Thymus (tissue), 11 donors: Measurements from ENCODE around the gene BCHE. TPM values are rescaled to one million over a fixed set of nuclear protein-coding genes. Genes with fewer than 3 reads are reported as not detected.
"Not testable (repeated sequence)": the region's sequence is repeated elsewhere in the genome, so short reads cannot be mapped to it uniquely, and the experiment has no call there.

Experiments used
- DNase-seq, 9 donors: peaks; one replicate each; pipeline ENCODE4 v3.0.0-alpha.2; 2013; ENCODE audit warnings: low spot score in 9 of 9, low read depth in 6 of 9, missing footprints in 1 of 9
- H3K27ac ChIP-seq, 2 donors: one replicate each; pipeline ENCODE4 v1.5.1; 2013; ENCODE audit warnings: control low read depth in 1 of 2, low read depth in 1 of 2, low read length in 1 of 2, mild to moderate bottlenecking in 1 of 2, moderate library complexity in 1 of 2
- H3K27me3 ChIP-seq, 2 donors: one replicate each; pipeline ENCODE4 v1.5.1; 2013; ENCODE audit warnings: low read length in 1 of 2; ENCODE audit not compliant: control insufficient read depth in 2 of 2, insufficient read depth in 1 of 2
- H3K36me3 ChIP-seq, 2 donors: one replicate each; pipeline ENCODE4 v1.5.1; 2013; ENCODE audit warnings: low read length in 1 of 2, mild to moderate bottlenecking in 1 of 2, moderate library complexity in 1 of 2; ENCODE audit not compliant: control insufficient read depth in 2 of 2, insufficient read depth in 2 of 2
- H3K4me1 ChIP-seq, 2 donors: one replicate each; pipeline ENCODE4 v1.5.1; 2013; ENCODE audit warnings: low read length in 2 of 2; ENCODE audit not compliant: control insufficient read depth in 2 of 2, insufficient read depth in 2 of 2
- H3K4me3 ChIP-seq, 2 donors: one replicate each; pipeline ENCODE4 v1.5.1; 2013; ENCODE audit warnings: low read length in 2 of 2, control low read depth in 1 of 2, mild to moderate bottlenecking in 1 of 2
- H3K9me3 ChIP-seq, 2 donors: one replicate each; pipeline ENCODE4 v1.5.1; 2013; ENCODE audit warnings: low read length in 1 of 2, mild to moderate bottlenecking in 1 of 2; ENCODE audit not compliant: control insufficient read depth in 2 of 2, insufficient read depth in 1 of 2
- WGBS: extraction: QIAGEN DNeasy Blood & Tissue Kit; methylation state at CpG from one replicate; pipeline ENCODE4 v1.1.7; 2013; 5-methylcytosine and 5-hydroxymethylcytosine counted together
- polyA plus RNA-seq: library from polyadenylated mRNA; stranded (reverse); fragments of 200-250 nt; gene quantifications from one replicate; pipeline ENCODE4 v1.2.3, GENCODE V29; 2013
- total RNA-seq: library from RNA; stranded (reverse); fragments of 120-200 nt; gene quantifications from one replicate; pipeline ENCODE4 v1.2.4, GENCODE V29; 2013
- donor health status: healthy.

BCHE gene
- total and polyA plus RNA-seq, 2 donors = 2.1 to 12.4 TPM

DNA sequence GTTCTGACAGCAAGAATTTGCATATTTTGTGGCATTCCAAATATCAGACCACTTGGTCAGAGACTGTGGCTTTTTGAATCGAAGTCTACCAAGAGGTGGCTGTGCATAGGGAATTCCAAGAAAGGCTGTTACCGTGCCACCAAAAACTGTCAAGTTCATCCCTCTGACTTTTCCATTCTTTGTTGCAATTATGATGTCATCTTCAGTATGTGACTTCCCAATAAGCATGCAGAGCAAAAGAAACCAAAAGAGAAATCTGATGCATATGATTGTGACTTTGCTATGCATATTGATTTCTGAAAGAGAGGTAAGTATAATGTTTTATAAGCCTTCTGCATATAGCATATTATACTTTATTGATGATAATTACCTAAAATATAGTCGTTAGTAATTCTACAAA lies 6.5 kb downstream of the BCHE start:
- WGBS = 87% methylated on average over 3 of the region's 3 CpGs
- Histone ChIP-seq H3K27me3 (no peaks in the 10 kb centered on the region), H3K9me3 (no peaks in the 10 kb centered on the region), H3K27ac (no peak overlapping the region), H3K36me3 (no peaks in the 10 kb centered on the region), H3K4me1 (no peaks in the 10 kb centered on the region), H3K4me3 (no peak overlapping the region)
- DNase-seq = no peak

DNA sequence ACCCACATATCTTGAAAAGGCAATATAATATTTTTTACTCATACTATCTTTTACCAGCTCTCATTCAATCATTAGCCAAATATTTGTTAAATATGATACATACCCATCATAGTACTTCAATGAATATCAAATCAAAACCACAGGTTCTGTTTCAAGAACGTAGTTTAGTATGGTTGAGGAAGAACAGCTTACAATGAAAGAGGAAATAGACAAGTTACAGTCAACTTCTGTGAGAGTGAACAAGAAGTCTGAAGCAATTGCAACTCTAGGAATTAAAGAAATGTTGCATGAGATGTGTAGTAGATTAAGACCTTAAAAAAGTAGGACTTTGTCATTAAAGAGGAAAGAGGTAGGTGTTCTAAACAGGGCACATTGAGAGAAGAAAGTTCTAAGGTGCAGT lies 9.3 kb downstream of the BCHE start:
- Histone ChIP-seq H3K4me1 (no peaks in the 10 kb centered on the region), H3K27ac (no peak overlapping the region), H3K36me3 (no peaks in the 10 kb centered on the region), H3K27me3 (no peaks in the 10 kb centered on the region), H3K9me3 (no peaks in the 10 kb centered on the region), H3K4me3 (no peak overlapping the region)
- DNase-seq = no peak
- 30% methylated on average over 1 of the region's 1 CpG for WGBS

GRCh38 chr3:165827233-165827632 lies 10.0 kb downstream of the BCHE start:
- no peak overlapping the region for H3K4me3 ChIP-seq
- no peak overlapping the region for H3K27ac ChIP-seq
- no peaks in the 10 kb centered on the region for H3K4me1 ChIP-seq
- no peaks in the 10 kb centered on the region for H3K27me3 ChIP-seq
- DNase-seq = no peak
- H3K36me3 ChIP-seq = no peaks in the 10 kb centered on the region
- H3K9me3 ChIP-seq = no peaks in the 10 kb centered on the region
- WGBS = 94% methylated on average over 1 of the region's 1 CpG

DNA sequence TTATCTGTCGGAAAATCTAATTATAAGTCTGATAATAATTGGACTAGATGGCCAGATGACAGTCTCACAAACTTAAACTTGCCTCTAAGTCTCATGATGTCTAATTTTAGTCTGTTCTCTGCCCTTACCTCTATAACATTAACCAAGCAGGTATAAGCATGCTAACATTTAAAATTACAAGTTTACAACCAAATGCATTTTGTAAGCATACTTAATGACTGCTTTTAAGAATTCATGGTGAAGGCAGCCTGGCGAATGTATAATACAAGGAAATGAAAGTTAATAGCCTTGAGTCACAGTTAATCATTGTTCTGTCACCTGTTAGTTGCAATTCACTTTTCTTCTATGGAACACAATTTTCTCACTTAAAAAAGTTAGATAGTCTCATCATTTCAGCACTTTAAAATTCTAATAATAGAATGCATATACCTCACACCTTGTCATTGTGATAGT lies 16.5 kb downstream of the BCHE start:
- no peaks in the 10 kb centered on the region for H3K9me3 ChIP-seq
- H3K27me3 ChIP-seq = no peaks in the 10 kb centered on the region
- H3K4me3 ChIP-seq = no peak overlapping the region
- H3K4me1 ChIP-seq = no peaks in the 10 kb centered on the region
- no peak overlapping the region for H3K27ac ChIP-seq
- H3K36me3 ChIP-seq = no peaks in the 10 kb centered on the region
- DNase-seq = no peak
- WGBS = 47% methylated on average over 2 of the region's 2 CpGs

- Histone ChIP-seq H3K4me1 (no peaks in the 10 kb centered on the region), H3K27ac (no peak overlapping the region), H3K27me3 (no peaks in the 10 kb centered on the region), H3K4me3 (no peak overlapping the region), H3K9me3 (no peaks in the 10 kb centered on the region), H3K36me3 (no peaks in the 10 kb centered on the region)
- no peak for DNase-seq
- WGBS = 98% methylated on average over 3 of the region's 3 CpGs
These were observed 20.0 kb downstream of the BCHE start for GRCh38 chr3:165817160-165817709.

DNA sequence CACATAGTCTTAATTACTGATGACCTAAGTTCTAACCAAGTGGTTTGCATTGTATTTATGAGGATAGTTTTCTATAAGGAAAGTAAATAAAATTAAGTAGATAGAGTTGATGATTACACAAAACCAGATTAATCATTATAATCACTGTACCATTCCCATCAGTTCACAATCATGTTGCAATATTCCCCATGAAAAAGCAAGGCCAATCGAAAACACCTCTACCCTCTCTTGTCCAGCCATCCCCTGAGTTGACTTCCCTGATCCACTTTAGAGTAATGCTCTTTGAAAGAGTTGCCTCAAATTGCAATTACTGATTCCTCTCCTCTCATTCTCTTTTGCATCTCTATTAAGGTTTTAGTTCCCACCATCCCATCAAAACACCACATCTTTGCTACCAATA lies 21.0 kb downstream of the BCHE start:
- Histone ChIP-seq H3K36me3 (no peaks in the 10 kb centered on the region), H3K9me3 (no peaks in the 10 kb centered on the region), H3K4me3 (no peak overlapping the region), H3K27me3 (no peaks in the 10 kb centered on the region), H3K4me1 (no peaks in the 10 kb centered on the region), H3K27ac (no peak overlapping the region)
- WGBS = 92% methylated on average over 1 of the region's 1 CpG
- no peak for DNase-seq

DNA sequence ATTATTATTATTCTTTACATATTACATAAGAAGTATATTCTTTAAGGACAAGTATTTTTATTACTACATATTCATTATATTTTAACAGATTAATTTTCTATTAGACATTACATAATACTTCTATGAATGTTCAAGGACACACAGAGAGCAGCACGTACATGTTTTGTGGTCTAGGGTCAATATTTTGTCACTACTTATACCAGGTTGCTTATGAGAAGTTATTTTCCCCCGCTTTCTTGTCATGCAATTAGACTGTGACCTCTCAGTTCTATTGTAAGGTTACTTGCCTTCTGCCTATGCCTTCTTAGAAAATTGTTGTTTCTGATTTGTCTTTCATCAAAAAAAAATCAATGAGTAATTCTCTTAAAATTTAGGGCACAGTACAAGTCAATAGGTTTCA lies 21.5 kb downstream of the BCHE start:
- H3K4me1 ChIP-seq = no peaks in the 10 kb centered on the region
- no peak overlapping the region for H3K4me3 ChIP-seq
- no peak for DNase-seq
- no peaks in the 10 kb centered on the region for H3K9me3 ChIP-seq
- no peaks in the 10 kb centered on the region for H3K36me3 ChIP-seq
- no peak overlapping the region for H3K27ac ChIP-seq
- H3K27me3 ChIP-seq = no peaks in the 10 kb centered on the region
- 91% methylated on average over 2 of the region's 2 CpGs for WGBS

DNA sequence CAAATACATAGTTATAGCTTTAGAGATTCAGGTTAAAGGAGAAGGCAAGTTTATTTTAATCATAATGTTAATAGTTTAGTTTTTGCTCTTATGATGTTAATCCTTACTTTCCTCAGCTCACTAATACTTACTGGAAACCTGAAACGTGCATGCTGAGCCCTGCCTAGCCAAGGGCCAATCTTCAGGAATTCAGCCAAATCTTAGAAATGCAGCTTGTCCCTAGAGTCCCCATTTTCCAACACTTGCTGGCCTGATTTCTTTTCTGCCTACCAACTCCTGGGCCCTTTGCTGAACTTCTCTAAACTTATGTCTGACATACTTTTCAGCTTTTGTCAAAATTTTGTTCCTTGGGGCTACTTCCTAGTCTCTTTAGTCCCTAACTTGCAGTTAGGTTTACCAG lies 22.8 kb downstream of the BCHE start:
- no peaks in the 10 kb centered on the region for H3K27me3 ChIP-seq
- 72% methylated on average over 1 of the region's 1 CpG for WGBS

GRCh38 chr3:165807937-165808336 lies 29.3 kb downstream of the BCHE start:
- not testable (repeated sequence) for H3K27me3 ChIP-seq, H3K4me3 ChIP-seq, H3K9me3 ChIP-seq, H3K27ac ChIP-seq, H3K4me1 ChIP-seq, H3K36me3 ChIP-seq, DNase-seq
- 99% methylated on average over 15 of the region's 15 CpGs for WGBS

More for the DNA sequence above, 22.8 kb downstream of the BCHE start:
- Histone ChIP-seq H3K27ac (no peak overlapping the region), H3K9me3 (no peaks in the 10 kb centered on the region), H3K36me3 (no peaks in the 10 kb centered on the region), H3K4me3 (no peak overlapping the region), H3K4me1 (no peaks in the 10 kb centered on the region)
- DNase-seq = no peak
